ENCODE measurements around the gene LY6G5B. TPM values are rescaled to one million over a fixed set of nuclear protein-coding genes. Genes with fewer than 3 reads are reported as not detected.

LY6G5B gene
- total RNA-seq, 2 donors from 2014 or later = 1.8 to 13.0 TPM

GRCh38 chr6:31662124-31662723, 7.6 kb upstream of the LY6G5B start:
- WGBS = 83% methylated on average over 12 of the region's 12 CpGs
- intact Hi-C loops (cut with DNase I) = no loop called here
- no peaks in the 10 kb centered on the region for H3K9me3 ChIP-seq
- no peak for DNase-seq (ENCODE audit: low spot score)
- peaks cover 30% of the 10 kb centered on the region for H3K4me1 ChIP-seq (replicated peaks)
- no peak overlapping the region for H3K4me3 ChIP-seq
- H3K27ac ChIP-seq = no peak overlapping the region
- no peaks in the 10 kb centered on the region for H3K27me3 ChIP-seq (replicated peaks; ENCODE audit: insufficient read depth)
- no peaks in the 10 kb centered on the region for H3K36me3 ChIP-seq
- no peak for TF ChIP-seq CTCF (IDR thresholded peaks at IDR 0.05)
- no peak for TF ChIP-seq POLR2AphosphoS5 (IDR thresholded peaks at IDR 0.05)
- no peak for TF ChIP-seq POLR2A (IDR thresholded peaks at IDR 0.05)

- Histone ChIP-seq H3K9me3 (no peaks in the 10 kb centered on the region), H3K36me3 (peaks cover under 1 to 7% of the 10 kb centered on the region in 2 donors), H3K27me3 (replicated peaks; ENCODE audit: insufficient read depth) (no peaks in the 10 kb centered on the region), H3K27ac (peak overlapping the region; percentile 94 to 96), H3K4me1 (replicated peaks) (peaks cover 31% of the 10 kb centered on the region), H3K4me3 (peak overlapping the region; percentile 65 to 92)
- WGBS = 46% methylated on average over 9 of the region's 9 CpGs
- intact Hi-C loops (cut with DNase I) = no loop called here
- TF ChIP-seq POLR2A (IDR thresholded peaks at IDR 0.05) (no peak), POLR2AphosphoS5 (IDR thresholded peaks at IDR 0.05) (no peak), CTCF (IDR thresholded peaks at IDR 0.05) (no peak)
- no peak for DNase-seq (ENCODE audit: low spot score)
Measured at GRCh38 chr6:31663126-31663960, 6.4 kb upstream of the LY6G5B start.

- TF ChIP-seq POLR2A (IDR thresholded peaks at IDR 0.05) (no peak), POLR2AphosphoS5 (IDR thresholded peaks at IDR 0.05) (no peak), CTCF (IDR thresholded peaks at IDR 0.05) (no peak)
- Histone ChIP-seq H3K4me3 (peak overlapping the region; percentile 65 to 92), H3K27me3 (replicated peaks; ENCODE audit: insufficient read depth) (no peaks in the 10 kb centered on the region), H3K4me1 (replicated peaks) (peaks cover 23% of the 10 kb centered on the region), H3K36me3 (peaks cover 7 to 15% of the 10 kb centered on the region in 2 donors), H3K27ac (peak overlapping the region; percentile 94 to 96), H3K9me3 (no peaks in the 10 kb centered on the region)
- intact Hi-C loops (cut with DNase I) = no loop called here
- WGBS = 12% methylated on average over 17 of the region's 17 CpGs
- DNase-seq (ENCODE audit: low spot score) = no peak
Measured at GRCh38 chr6:31663961-31664789, 5.6 kb upstream of the LY6G5B start.

- intact Hi-C loops (cut with DNase I) = no loop called here
- Histone ChIP-seq H3K4me3 (peak within 1 kb of the TSS; percentile 65 to 92), H3K4me1 (replicated peaks) (peaks cover 17% of the 10 kb centered on the region), H3K27me3 (replicated peaks; ENCODE audit: insufficient read depth) (no peaks in the 10 kb centered on the region), H3K36me3 (peaks cover 12 to 19% of the 10 kb centered on the region in 2 donors), H3K9me3 (no peaks in the 10 kb centered on the region), H3K27ac (peak within 1 kb of the TSS; percentile 94 to 96)
- WGBS = under 1% methylated on average over 39 of the region's 39 CpGs
- DNase-seq (ENCODE audit: low spot score) = peak; percentile 93
- TF ChIP-seq CTCF (IDR thresholded peaks at IDR 0.05) = peak in 1 of 4 experiments; percentile 11
- peak; percentile 70 for TF ChIP-seq POLR2A (IDR thresholded peaks at IDR 0.05)
- peak; percentile 98 for TF ChIP-seq POLR2AphosphoS5 (IDR thresholded peaks at IDR 0.05)
Measured at GRCh38 chr6:31664790-31665500, 4.8 kb upstream of the LY6G5B start, which contains the start of gene GPANK1. TSS of gene GPANK1 (minus strand) at chr6:31664997. CDS start at chr6:31664478, 519 bp downstream.
